Kidney epithelial cell (primary cell): ENCODE results near the gene RBL2. TPM values are rescaled to one million over a fixed set of nuclear protein-coding genes. Genes with fewer than 3 reads are reported as not detected.

Experiments used
- DNase-seq: peaks from one replicate; pipeline ENCODE4 v3.0.0-alpha.2; 2010; ENCODE audit warnings: low read depth
- H3K27me3 ChIP-seq: 2 replicates; pipeline ENCODE4 v1.6.0; 2011; ENCODE audit warnings: low read length; ENCODE audit not compliant: control insufficient read depth, insufficient read depth
- H3K36me3 ChIP-seq: 2 replicates; pipeline ENCODE4 v1.5.1; 2011; ENCODE audit warnings: low read length; ENCODE audit not compliant: control insufficient read depth, insufficient read depth
- H3K4me3 ChIP-seq: 2 replicates; pipeline ENCODE4 v1.5.1; 2011; ENCODE audit warnings: low read depth, mild to moderate bottlenecking, control low read depth, low read length
- CTCF ChIP-seq: IDR thresholded peaks from 2 replicates; pipeline ENCODE4 v1.5.1; 2011; ENCODE audit warnings: mild to moderate bottlenecking, moderate library complexity, low read length, control low read depth, inconsistent platforms; ENCODE audit not compliant: insufficient read depth, poor library complexity, severe bottlenecking
- total RNA-seq: library from RNA; depleted of rRNA; stranded (reverse); fragments of >200 nt; gene quantifications from 2 replicates; pipeline ENCODE4 v1.2.3, GENCODE V29; 2015

RBL2 gene
- total RNA-seq, 1 donor from 2014 or later, result 35.9 TPM

- DNase-seq, result no peak
- no peaks in the 10 kb centered on the region for H3K36me3 ChIP-seq
- no peaks in the 10 kb centered on the region for H3K27me3 ChIP-seq
- H3K4me3 ChIP-seq, result no peak overlapping the region
- TF ChIP-seq CTCF, result no peak
These were observed 47.9 kb downstream of the RBL2 start for GRCh38 chr16:53482123-53482522.

DNA sequence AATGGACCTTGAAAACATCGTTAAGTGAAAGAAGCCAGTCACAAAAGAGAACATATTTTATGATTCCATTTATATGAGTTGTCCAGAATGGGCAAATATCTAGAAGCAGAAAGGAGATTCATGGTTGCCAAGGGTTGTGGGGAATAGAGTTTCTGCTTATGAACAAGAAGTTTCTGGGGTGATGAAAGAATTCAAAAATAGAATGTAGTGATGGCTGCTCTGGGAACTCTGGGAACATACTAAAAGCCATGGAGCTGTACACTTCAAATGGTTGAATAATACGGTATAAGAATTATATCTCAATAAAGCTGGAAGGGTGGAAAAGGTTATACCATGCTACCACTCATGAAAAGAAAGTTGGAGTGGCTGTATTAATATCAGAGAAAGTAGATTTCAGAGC is 50.3 kb downstream of the RBL2 start:
- TF ChIP-seq CTCF, result no peak
- no peaks in the 10 kb centered on the region for H3K36me3 ChIP-seq
- no peak overlapping the region for H3K4me3 ChIP-seq
- H3K27me3 ChIP-seq, result no peaks in the 10 kb centered on the region
- no peak for DNase-seq

DNA sequence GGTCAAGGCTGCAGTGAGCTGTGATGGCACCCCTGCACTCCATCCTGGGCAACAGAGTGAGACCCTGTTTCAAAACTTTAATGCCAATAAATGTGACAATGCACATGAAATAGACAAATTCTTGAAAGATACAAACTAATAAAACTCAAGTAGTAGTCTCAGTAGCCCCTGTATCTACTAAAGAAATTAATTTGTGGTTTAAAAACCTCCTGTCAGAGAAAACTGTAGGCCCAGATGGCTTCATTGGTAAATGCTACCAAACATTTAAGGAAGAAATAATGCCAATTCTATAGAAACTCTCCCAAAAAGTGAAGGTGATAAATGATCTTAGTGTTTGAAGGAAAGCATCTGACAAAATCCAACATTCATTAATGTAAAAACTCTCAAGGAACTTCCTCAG is 52.0 kb downstream of the RBL2 start:
- no peaks in the 10 kb centered on the region for H3K27me3 ChIP-seq
- no peak overlapping the region for H3K4me3 ChIP-seq
- H3K36me3 ChIP-seq, result no peaks in the 10 kb centered on the region
- TF ChIP-seq CTCF, result no peak
- no peak for DNase-seq

DNA sequence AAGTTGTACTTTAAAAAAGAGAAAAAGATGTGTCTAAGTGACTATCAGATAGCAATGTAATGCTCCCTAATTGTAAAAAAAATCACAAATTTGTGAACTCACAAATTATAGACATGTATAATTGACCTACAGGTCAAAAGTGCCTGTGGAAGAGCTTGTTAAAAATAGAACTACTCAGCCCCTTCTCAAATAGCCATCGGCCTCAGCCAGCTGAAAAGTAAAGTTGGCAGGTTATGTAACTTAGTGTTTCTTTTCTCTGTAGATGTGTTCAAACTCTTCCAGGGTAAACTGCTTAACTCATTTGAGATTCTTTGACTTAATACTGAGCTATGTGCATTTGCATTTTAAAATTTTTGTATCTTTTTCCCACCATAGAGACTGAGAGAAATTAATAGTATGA is 55.5 kb downstream of the RBL2 start:
- no peaks in the 10 kb centered on the region for H3K27me3 ChIP-seq
- H3K36me3 ChIP-seq, result no peaks in the 10 kb centered on the region
- no peak for TF ChIP-seq CTCF
- DNase-seq, result no peak
- no peak overlapping the region for H3K4me3 ChIP-seq

- no peak for DNase-seq
- no peaks in the 10 kb centered on the region for H3K36me3 ChIP-seq
- TF ChIP-seq CTCF, result no peak
- no peaks in the 10 kb centered on the region for H3K27me3 ChIP-seq
- no peak overlapping the region for H3K4me3 ChIP-seq
These were observed 58.2 kb downstream of the RBL2 start for GRCh38 chr16:53492503-53492902.

DNA sequence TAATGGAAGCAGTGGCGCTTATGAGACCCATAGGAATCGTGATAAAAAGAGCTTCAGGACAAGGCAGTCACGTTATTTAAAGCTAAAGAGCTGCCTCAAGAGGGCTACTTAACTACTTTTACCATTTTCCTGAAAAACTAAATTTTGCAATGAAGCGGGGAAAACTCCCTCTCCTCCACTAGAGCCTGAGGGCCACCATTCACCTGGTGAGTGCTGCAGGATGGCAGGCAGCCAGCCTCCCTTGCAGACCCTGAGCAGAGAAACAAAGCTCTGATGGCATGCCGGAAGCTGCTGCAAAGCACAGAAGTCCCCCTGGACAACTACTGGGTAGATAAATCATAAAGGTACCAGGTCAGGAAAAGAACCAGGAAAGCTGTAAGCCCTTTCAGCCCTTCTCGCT is 60.4 kb downstream of the RBL2 start:
- DNase-seq, result no peak
- Histone ChIP-seq H3K27me3 (no peaks in the 10 kb centered on the region), H3K36me3 (no peaks in the 10 kb centered on the region), H3K4me3 (no peak overlapping the region)
- no peak for TF ChIP-seq CTCF
